ELR (cell line): ENCODE results near the gene PNPLA7.
"Not testable (repeated sequence)": the region's sequence is repeated elsewhere in the genome, so short reads cannot be mapped to it uniquely, and the experiment has no call there.

Experiments used
- DNase-seq: peaks from one replicate; pipeline ENCODE4 v3.0.0-alpha.2; 2015; ENCODE audit warnings: low read depth

Gene PNPLA7

GRCh38 chr9:137478962-137479861 is 71.0 kb downstream of the PNPLA7 start:
- peak; percentile 36 for DNase-seq

- no peak for DNase-seq
These were observed 71.6 kb downstream of the PNPLA7 start for GRCh38 chr9:137478613-137478961.

- no peak for DNase-seq
These were observed 72.2 kb downstream of the PNPLA7 start for GRCh38 chr9:137477778-137478612.

GRCh38 chr9:137476856-137477255 is 73.3 kb downstream of the PNPLA7 start:
- DNase-seq = no peak

- no peak for DNase-seq
These were observed 74.5 kb downstream of the PNPLA7 start for GRCh38 chr9:137475666-137476065.

GRCh38 chr9:137474271-137474670 is 75.9 kb downstream of the PNPLA7 start:
- DNase-seq = no peak

- DNase-seq = no peak
These were observed 79.4 kb downstream of the PNPLA7 start for GRCh38 chr9:137470785-137471184.

- DNase-seq = no peak
These were observed 82.3 kb downstream of the PNPLA7 start for GRCh38 chr9:137467896-137468295.

GRCh38 chr9:137467161-137467581 is 83.0 kb downstream of the PNPLA7 start:
- no peak for DNase-seq

- DNase-seq = not testable (repeated sequence)
These were observed 83.7 kb downstream of the PNPLA7 start for GRCh38 chr9:137466389-137467085.

- no peak for DNase-seq
These were observed 84.3 kb downstream of the PNPLA7 start for GRCh38 chr9:137465720-137466388.

- no peak for DNase-seq
These were observed 85.0 kb downstream of the PNPLA7 start for GRCh38 chr9:137465000-137465719.

- DNase-seq = no peak
These were observed 85.8 kb downstream of the PNPLA7 start for GRCh38 chr9:137464291-137464999.

- DNase-seq = no peak
These were observed 86.3 kb downstream of the PNPLA7 start for GRCh38 chr9:137463931-137464290.

- DNase-seq = no peak
These were observed 86.9 kb downstream of the PNPLA7 start for GRCh38 chr9:137462986-137463930.

GRCh38 chr9:137462396-137462985 is 87.7 kb downstream of the PNPLA7 start:
- no peak for DNase-seq

GRCh38 chr9:137461663-137462395 is 88.4 kb downstream of the PNPLA7 start:
- peak; percentile 30 for DNase-seq

GRCh38 chr9:137461316-137461662 is 88.9 kb downstream of the PNPLA7 start:
- no peak for DNase-seq
